ENCODE data around the gene ESYT2.

ESYT2 gene

DNA sequence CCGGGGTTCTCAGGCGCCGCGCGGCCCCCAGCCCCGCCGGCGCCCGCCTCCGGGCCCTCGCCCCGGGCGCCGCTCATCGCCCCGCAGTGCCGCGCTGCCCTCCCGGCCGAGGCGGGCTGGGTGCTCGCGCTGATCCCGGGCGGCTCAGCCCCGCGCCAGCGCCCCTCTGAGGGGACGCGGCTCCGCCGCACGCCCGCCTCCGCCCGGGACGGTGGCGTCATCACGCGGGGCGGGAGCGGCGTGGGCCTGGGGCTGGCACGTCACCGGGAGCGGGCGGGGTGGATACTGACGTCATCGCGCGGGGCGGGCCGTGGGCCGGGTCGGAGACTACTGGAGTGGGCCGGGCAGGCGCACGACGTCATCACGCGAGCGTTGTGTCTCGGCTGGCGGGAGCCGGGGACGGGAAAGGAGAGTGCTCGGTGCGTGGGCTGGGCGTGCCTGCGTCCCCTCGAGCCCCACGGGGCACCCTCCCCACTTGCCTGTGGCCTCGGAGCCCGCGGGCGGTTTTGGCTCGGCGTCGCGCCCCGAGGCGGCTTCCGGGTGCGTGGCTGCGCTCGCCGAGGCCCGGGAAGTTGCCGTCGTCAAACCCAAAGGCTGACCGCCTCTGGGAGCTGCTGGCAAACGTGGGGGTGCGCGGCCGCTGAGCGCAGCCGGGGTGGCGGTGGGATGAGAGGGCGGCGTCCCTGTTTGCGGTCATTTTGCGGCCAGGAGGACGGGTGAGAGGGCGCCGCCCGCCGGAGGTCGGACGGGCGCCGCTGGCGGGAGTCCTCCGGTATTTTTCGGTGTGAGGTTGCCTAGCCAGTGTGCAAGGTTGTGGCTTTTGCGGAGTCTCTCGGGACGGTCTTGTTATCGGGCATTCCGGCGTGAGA is at the start of gene ESYT2 (continued):
- TF ChIP-seq ZNF707 (tag by site-specific recombination; IDR thresholded peaks at IDR 0.05) (no peak), ZNF585B (tag by site-specific recombination; IDR thresholded peaks at IDR 0.05) (no peak), ZNF530 (tag by site-specific recombination; IDR thresholded peaks at IDR 0.05; ENCODE audit: low read depth) (no peak), EGR2 (tag by site-specific recombination; IDR thresholded peaks at IDR 0.05; ENCODE audit: low read depth) (peak; percentile 93), PRDM1 (tag by site-specific recombination; IDR thresholded peaks at IDR 0.05) (0 out of 2 replicates have a peak, but pooled peaks have one; percentile 23), HOXA7 (CRISPR knock-in tag; IDR thresholded peaks at IDR 0.05; ENCODE audit: borderline replicate concordance) (no peak), ZNF654 (tag by site-specific recombination; IDR thresholded peaks at IDR 0.05; ENCODE audit: low read depth) (no peak), ZNF24 (tag by site-specific recombination; IDR thresholded peaks at IDR 0.05) (peak; percentile 56; the same call in 1 of the 2 replicates), ZNF16 (tag by site-specific recombination; IDR thresholded peaks at IDR 0.05; ENCODE audit: low read depth) (no peak), ZNF274 (IDR thresholded peaks at IDR 0.05; ENCODE audit: low read length) (no peak), ZNF274 (tag by site-specific recombination; IDR thresholded peaks at IDR 0.05; ENCODE audit: borderline replicate concordance) (no peak), ZNF501 (tag by site-specific recombination; IDR thresholded peaks at IDR 0.05) (peak; percentile 96), ZBTB8A (tag by site-specific recombination; IDR thresholded peaks at IDR 0.05) (peak; percentile 94), ZNF701 (tag by site-specific recombination; IDR thresholded peaks at IDR 0.05) (no peak), GLIS1 (tag by site-specific recombination; IDR thresholded peaks at IDR 0.05) (peak; percentile 59; the same call in 1 of the 2 replicates), ZBTB17 (tag by site-specific recombination; IDR thresholded peaks at IDR 0.05) (peak; percentile 70), ZNF433 (tag by site-specific recombination; IDR thresholded peaks at IDR 0.05; ENCODE audit: low read depth) (no peak), ZNF239 (tag by site-specific recombination; IDR thresholded peaks at IDR 0.05) (no peak), ZNF311 (tag by site-specific recombination; IDR thresholded peaks at IDR 0.05; ENCODE audit: borderline replicate concordance) (no peak)
- TF ChIP-seq, protein P1, sequence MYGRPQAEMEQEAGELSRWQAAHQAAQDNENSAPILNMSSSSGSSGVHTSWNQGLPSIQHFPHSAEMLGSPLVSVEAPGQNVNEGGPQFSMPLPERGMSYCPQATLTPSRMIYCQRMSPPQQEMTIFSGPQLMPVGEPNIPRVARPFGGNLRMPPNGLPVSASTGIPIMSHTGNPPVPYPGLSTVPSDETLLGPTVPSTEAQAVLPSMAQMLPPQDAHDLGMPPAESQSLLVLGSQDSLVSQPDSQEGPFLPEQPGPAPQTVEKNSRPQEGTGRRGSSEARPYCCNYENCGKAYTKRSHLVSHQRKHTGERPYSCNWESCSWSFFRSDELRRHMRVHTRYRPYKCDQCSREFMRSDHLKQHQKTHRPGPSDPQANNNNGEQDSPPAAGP (tag by site-specific recombination; IDR thresholded peaks at IDR 0.05) = peak; percentile 96
- TF ChIP-seq, protein P2, sequence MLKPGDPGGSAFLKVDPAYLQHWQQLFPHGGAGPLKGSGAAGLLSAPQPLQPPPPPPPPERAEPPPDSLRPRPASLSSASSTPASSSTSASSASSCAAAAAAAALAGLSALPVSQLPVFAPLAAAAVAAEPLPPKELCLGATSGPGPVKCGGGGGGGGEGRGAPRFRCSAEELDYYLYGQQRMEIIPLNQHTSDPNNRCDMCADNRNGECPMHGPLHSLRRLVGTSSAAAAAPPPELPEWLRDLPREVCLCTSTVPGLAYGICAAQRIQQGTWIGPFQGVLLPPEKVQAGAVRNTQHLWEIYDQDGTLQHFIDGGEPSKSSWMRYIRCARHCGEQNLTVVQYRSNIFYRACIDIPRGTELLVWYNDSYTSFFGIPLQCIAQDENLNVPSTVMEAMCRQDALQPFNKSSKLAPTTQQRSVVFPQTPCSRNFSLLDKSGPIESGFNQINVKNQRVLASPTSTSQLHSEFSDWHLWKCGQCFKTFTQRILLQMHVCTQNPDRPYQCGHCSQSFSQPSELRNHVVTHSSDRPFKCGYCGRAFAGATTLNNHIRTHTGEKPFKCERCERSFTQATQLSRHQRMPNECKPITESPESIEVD (tag by site-specific recombination; IDR thresholded peaks at IDR 0.05) = no peak; the same call in 1 of the 2 replicates
- TF ChIP-seq, protein P3, sequence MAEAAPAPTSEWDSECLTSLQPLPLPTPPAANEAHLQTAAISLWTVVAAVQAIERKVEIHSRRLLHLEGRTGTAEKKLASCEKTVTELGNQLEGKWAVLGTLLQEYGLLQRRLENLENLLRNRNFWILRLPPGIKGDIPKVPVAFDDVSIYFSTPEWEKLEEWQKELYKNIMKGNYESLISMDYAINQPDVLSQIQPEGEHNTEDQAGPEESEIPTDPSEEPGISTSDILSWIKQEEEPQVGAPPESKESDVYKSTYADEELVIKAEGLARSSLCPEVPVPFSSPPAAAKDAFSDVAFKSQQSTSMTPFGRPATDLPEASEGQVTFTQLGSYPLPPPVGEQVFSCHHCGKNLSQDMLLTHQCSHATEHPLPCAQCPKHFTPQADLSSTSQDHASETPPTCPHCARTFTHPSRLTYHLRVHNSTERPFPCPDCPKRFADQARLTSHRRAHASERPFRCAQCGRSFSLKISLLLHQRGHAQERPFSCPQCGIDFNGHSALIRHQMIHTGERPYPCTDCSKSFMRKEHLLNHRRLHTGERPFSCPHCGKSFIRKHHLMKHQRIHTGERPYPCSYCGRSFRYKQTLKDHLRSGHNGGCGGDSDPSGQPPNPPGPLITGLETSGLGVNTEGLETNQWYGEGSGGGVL (tag by site-specific recombination; IDR thresholded peaks at IDR 0.05) = peak; percentile 71
- TF ChIP-seq, protein P4, sequence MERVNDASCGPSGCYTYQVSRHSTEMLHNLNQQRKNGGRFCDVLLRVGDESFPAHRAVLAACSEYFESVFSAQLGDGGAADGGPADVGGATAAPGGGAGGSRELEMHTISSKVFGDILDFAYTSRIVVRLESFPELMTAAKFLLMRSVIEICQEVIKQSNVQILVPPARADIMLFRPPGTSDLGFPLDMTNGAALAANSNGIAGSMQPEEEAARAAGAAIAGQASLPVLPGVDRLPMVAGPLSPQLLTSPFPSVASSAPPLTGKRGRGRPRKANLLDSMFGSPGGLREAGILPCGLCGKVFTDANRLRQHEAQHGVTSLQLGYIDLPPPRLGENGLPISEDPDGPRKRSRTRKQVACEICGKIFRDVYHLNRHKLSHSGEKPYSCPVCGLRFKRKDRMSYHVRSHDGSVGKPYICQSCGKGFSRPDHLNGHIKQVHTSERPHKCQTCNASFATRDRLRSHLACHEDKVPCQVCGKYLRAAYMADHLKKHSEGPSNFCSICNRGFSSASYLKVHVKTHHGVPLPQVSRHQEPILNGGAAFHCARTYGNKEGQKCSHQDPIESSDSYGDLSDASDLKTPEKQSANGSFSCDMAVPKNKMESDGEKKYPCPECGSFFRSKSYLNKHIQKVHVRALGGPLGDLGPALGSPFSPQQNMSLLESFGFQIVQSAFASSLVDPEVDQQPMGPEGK (tag by site-specific recombination; IDR thresholded peaks at IDR 0.05) = peak; percentile 84; the same call in 1 of the 2 replicates
- TF ChIP-seq, protein P5, sequence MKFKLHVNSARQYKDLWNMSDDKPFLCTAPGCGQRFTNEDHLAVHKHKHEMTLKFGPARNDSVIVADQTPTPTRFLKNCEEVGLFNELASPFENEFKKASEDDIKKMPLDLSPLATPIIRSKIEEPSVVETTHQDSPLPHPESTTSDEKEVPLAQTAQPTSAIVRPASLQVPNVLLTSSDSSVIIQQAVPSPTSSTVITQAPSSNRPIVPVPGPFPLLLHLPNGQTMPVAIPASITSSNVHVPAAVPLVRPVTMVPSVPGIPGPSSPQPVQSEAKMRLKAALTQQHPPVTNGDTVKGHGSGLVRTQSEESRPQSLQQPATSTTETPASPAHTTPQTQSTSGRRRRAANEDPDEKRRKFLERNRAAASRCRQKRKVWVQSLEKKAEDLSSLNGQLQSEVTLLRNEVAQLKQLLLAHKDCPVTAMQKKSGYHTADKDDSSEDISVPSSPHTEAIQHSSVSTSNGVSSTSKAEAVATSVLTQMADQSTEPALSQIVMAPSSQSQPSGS (tag by site-specific recombination; IDR thresholded peaks at IDR 0.05; ENCODE audit: low read depth) = peak; percentile 100
- TF ChIP-seq, protein P6, sequence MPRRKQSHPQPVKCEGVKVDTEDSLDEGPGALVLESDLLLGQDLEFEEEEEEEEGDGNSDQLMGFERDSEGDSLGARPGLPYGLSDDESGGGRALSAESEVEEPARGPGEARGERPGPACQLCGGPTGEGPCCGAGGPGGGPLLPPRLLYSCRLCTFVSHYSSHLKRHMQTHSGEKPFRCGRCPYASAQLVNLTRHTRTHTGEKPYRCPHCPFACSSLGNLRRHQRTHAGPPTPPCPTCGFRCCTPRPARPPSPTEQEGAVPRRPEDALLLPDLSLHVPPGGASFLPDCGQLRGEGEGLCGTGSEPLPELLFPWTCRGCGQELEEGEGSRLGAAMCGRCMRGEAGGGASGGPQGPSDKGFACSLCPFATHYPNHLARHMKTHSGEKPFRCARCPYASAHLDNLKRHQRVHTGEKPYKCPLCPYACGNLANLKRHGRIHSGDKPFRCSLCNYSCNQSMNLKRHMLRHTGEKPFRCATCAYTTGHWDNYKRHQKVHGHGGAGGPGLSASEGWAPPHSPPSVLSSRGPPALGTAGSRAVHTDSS (tag by site-specific recombination; IDR thresholded peaks at IDR 0.05) = no peak
- TF ChIP-seq, protein P7, sequence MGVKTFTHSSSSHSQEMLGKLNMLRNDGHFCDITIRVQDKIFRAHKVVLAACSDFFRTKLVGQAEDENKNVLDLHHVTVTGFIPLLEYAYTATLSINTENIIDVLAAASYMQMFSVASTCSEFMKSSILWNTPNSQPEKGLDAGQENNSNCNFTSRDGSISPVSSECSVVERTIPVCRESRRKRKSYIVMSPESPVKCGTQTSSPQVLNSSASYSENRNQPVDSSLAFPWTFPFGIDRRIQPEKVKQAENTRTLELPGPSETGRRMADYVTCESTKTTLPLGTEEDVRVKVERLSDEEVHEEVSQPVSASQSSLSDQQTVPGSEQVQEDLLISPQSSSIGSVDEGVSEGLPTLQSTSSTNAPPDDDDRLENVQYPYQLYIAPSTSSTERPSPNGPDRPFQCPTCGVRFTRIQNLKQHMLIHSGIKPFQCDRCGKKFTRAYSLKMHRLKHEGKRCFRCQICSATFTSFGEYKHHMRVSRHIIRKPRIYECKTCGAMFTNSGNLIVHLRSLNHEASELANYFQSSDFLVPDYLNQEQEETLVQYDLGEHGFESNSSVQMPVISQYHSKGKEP (tag by site-specific recombination; IDR thresholded peaks at IDR 0.05) = no peak
